HCT116 (cell line): ENCODE measurements around the gene FHOD1. TPM values are rescaled to one million over a fixed set of nuclear protein-coding genes. Genes with fewer than 3 reads are reported as not detected.

Experiments
- ATAC-seq: fragments of 200-7000 bp; cut with Tn5 transposase; 2 replicates; pipeline ENCODE4 v1.9.1; 2020; ENCODE audit warnings: mild to moderate bottlenecking, moderate library complexity
- BruUV-seq: library from RNA; stranded (reverse); fragments of 400-500 nt; replicated peaks from 2 replicates; lab custom pipeline; 2021; lab: Mats Ljungman, UMichigan
- CTCF ChIA-PET: fragments of 300-600 bp; sonication (Branson Sonifier 250); formaldehyde crosslinking; loops from one replicate; lab custom pipeline; 2021; ENCODE audit warnings: antibody characterized with exemption; lab: Charles Lee
- POLR2A ChIA-PET: fragments of 300-600, 350-600 bp; sonication (Branson Sonifier 250); formaldehyde crosslinking; loops from one replicate; lab custom pipeline; 2021; ENCODE audit warnings: antibody characterized with exemption; lab: Charles Lee
- RAD21 ChIA-PET, 2 experiments: fragments of 300-600 bp; sonication (Branson Sonifier 250); formaldehyde crosslinking; loops; one replicate each; lab custom pipeline; 2023; ENCODE audit warnings: low total read pairs in 2 of 2; ENCODE audit not compliant: uncharacterized antibody in 2 of 2, unreplicated experiment in 2 of 2, low non-redundant PET in 1 of 2; lab: Charles Lee
- DNase-seq: peaks from one replicate; pipeline ENCODE4 v3.0.0-alpha.2; 2010; ENCODE audit warnings: low read depth, low spot score
- H2AFZ ChIP-seq: fragments of 200-600 bp; shearing (Covaris generic), sonication (generic); 2 replicates; pipeline ENCODE4 v1.6.1; 2017; ENCODE audit warnings: low read depth, mixed run types, mixed read lengths, antibody characterized with exemption, low read length; ENCODE audit not compliant: poor library complexity, severe bottlenecking
- H3K27ac ChIP-seq: 2 replicates; pipeline ENCODE4 v1.5.1; 2012; ENCODE audit warnings: low read depth, low read length
- H3K27me3 ChIP-seq: fragments of 200-600 bp; sonication (generic); 2 replicates; pipeline ENCODE4 v1.6.1; 2016; ENCODE audit warnings: mixed run types, low read length, mixed read lengths; ENCODE audit not compliant: insufficient read depth
- H3K36me3 ChIP-seq, 2 experiments: fragments of 200-500 bp in 1 of 2; fragments of 200-600 bp in 1 of 2; sonication (Bioruptor generic) in 1 of 2; sonication (generic) in 1 of 2; 2 replicates each; pipeline versions ENCODE4 v1.5.1 to v1.6.1; 2014 to 2016; ENCODE audit warnings: low read length in 2 of 2, inconsistent platforms in 1 of 2, mixed read lengths in 1 of 2, mixed run types in 1 of 2; ENCODE audit not compliant: insufficient read depth in 2 of 2, control insufficient read depth in 1 of 2
- H3K4me1 ChIP-seq, 2 experiments: fragments of 200-600 bp in 1 of 2; sonication (generic) in 1 of 2; 2 replicates each; pipeline versions ENCODE4 v1.5.1 to v1.6.1; 2012 to 2017; ENCODE audit warnings: low read length in 2 of 2, inconsistent platforms in 1 of 2, mild to moderate bottlenecking in 1 of 2, mixed read lengths in 1 of 2, mixed run types in 1 of 2, moderate library complexity in 1 of 2; ENCODE audit not compliant: insufficient read depth in 2 of 2, control insufficient read depth in 1 of 2
- H3K4me2 ChIP-seq: fragments of 200-600 bp; sonication (generic); 2 replicates; pipeline ENCODE4 v1.6.1; 2017; ENCODE audit warnings: mixed run types, low read length, mixed read lengths
- H3K4me3 ChIP-seq, 2 experiments: fragments of 200-600 bp in 1 of 2; sonication (generic) in 1 of 2; replicated peaks in 1 of 2; 2 replicates each; pipeline ENCODE4 v1.5.1; 2011 to 2016; ENCODE audit warnings: low read length in 2 of 2, control low read depth in 1 of 2, low read depth in 1 of 2, mild to moderate bottlenecking in 1 of 2, mixed read lengths in 1 of 2, mixed run types in 1 of 2
- H3K79me2 ChIP-seq: fragments of 200-600 bp; sonication (generic); 2 replicates; pipeline ENCODE4 v1.6.1; 2017; ENCODE audit warnings: mild to moderate bottlenecking, mixed run types, low read length, moderate library complexity, mixed read lengths; ENCODE audit not compliant: insufficient read depth
- H3K9ac ChIP-seq: fragments of 200-600 bp; sonication (generic); 2 replicates; pipeline ENCODE4 v1.6.1; 2016; ENCODE audit warnings: low read length, mixed read lengths
- H3K9me2 ChIP-seq: fragments of 200-600 bp; sonication (generic), shearing (Covaris generic); 2 replicates; pipeline ENCODE4 v1.6.1; 2017; ENCODE audit warnings: mixed run types, mild to moderate bottlenecking, moderate library complexity; ENCODE audit not compliant: insufficient read depth
- H3K9me3 ChIP-seq, 2 experiments: fragments of 200-500 bp in 1 of 2; fragments of 200-600 bp in 1 of 2; sonication (Bioruptor generic) in 1 of 2; sonication (generic) in 1 of 2; 2 replicates each; pipeline ENCODE4 v1.6.1; 2014 to 2017; ENCODE audit warnings: low read length in 2 of 2, mixed read lengths in 2 of 2, inconsistent platforms in 1 of 2, low read depth in 1 of 2, mild to moderate bottlenecking in 1 of 2, mixed run types in 1 of 2, moderate library complexity in 1 of 2; ENCODE audit not compliant: control insufficient read depth in 1 of 2, insufficient read depth in 1 of 2
- H4K20me1 ChIP-seq: fragments of 200-600 bp; sonication (generic), shearing (Covaris generic); 2 replicates; pipeline ENCODE4 v1.6.1; 2017; ENCODE audit warnings: mixed run types, mild to moderate bottlenecking, moderate library complexity; ENCODE audit not compliant: insufficient read depth
- ATF3 ChIP-seq: IDR thresholded peaks from 2 replicates; pipeline ENCODE4 v1.6.1; 2012
- ELF1 ChIP-seq: IDR thresholded peaks from 2 replicates; pipeline ENCODE4 v1.6.1; 2012; ENCODE audit warnings: low read depth, borderline replicate concordance
- EZH2 ChIP-seq: fragments of 200-600 bp; sonication (generic); IDR thresholded peaks from 2 replicates; pipeline ENCODE4 v1.6.1; 2017; ENCODE audit warnings: antibody characterized with exemption, mixed run types
- JUND ChIP-seq: IDR thresholded peaks from 2 replicates; pipeline ENCODE4 v1.6.1; 2012
- MAX ChIP-seq: IDR thresholded peaks from 2 replicates; pipeline ENCODE4 v1.6.1; 2012
- REST ChIP-seq: IDR thresholded peaks from 2 replicates; pipeline ENCODE4 v1.6.1; 2012; ENCODE audit warnings: low read depth
- SP1 ChIP-seq: IDR thresholded peaks from 2 replicates; pipeline ENCODE4 v1.6.1; 2012; ENCODE audit warnings: low read depth
- SRF ChIP-seq: IDR thresholded peaks from 2 replicates; pipeline ENCODE4 v1.6.1; 2012; ENCODE audit warnings: low read depth
- YY1 ChIP-seq: IDR thresholded peaks from 2 replicates; pipeline ENCODE4 v1.6.1; 2011; ENCODE audit warnings: low read length, low read depth, moderate library complexity, mild to moderate bottlenecking; ENCODE audit not compliant: insufficient replicate concordance; ENCODE audit errors: extremely low read depth
- ZBTB33 ChIP-seq: IDR thresholded peaks from 2 replicates; pipeline ENCODE4 v1.6.1; 2011; ENCODE audit warnings: mild to moderate bottlenecking, low read length, moderate library complexity; ENCODE audit not compliant: insufficient replicate concordance; ENCODE audit errors: extremely low read depth
- ZFX ChIP-seq: fragments of 450-650 bp; IDR thresholded peaks from 2 replicates; pipeline ENCODE4 v1.6.1; 2017
- intact Hi-C: fragments of 100-400 bp; cut with micrococcal nuclease; formaldehyde crosslinking; loops from 2 replicates; pipeline ENCODE4 v1.10.0; 2022
- total RNA-seq: library from RNA; stranded (reverse); gene quantifications from one replicate; pipeline ENCODE4 v1.2.1, GENCODE V29; 2021; ENCODE audit not compliant: unreplicated experiment

Gene FHOD1
- total RNA-seq, 1 experiment from 2014 or later, result 69.2 TPM

GRCh38 chr16:67256701-67257230 is 9.5 kb upstream of the FHOD1 start:
- Histone ChIP-seq H3K79me2 (no peaks in the 10 kb centered on the region), H3K4me2 (no peak overlapping the region), H3K9ac (no peak overlapping the region), H4K20me1 (no peaks in the 10 kb centered on the region), H3K4me1 (no peaks in the 10 kb centered on the region), H3K27ac (no peak overlapping the region), H3K9me3 (no peaks in the 10 kb centered on the region), H3K36me3 (no peaks in the 10 kb centered on the region; a peak in 1 of 4 replicates), H3K9me2 (no peaks in the 10 kb centered on the region), H2AFZ (no peak overlapping the region), H3K27me3 (no peaks in the 10 kb centered on the region), H3K4me3 (no peak overlapping the region)
- ChIA-PET CTCF (no interaction called here), POLR2A (no interaction called here), RAD21 (no interaction called here)
- BruUV-seq, result no TSS peak
- DNase-seq, result no peak
- ATAC-seq, result no peak
- TF ChIP-seq MAX (no peak), ZFX (no peak), SP1 (no peak), REST (no peak), YY1 (no peak), EZH2 (no peak), SRF (no peak), JUND (no peak), ATF3 (no peak), ELF1 (no peak), ZBTB33 (no peak)
- intact Hi-C loops, result no loop called here
